Stimulated activated CD8-positive, alpha-beta memory T cell treated with anti-CD3 and anti-CD28 coated beads, Interleukin-15, amount 100 ng/mL, for 24 hours (primary cell): ENCODE data around the gene SNRPA1.

ENCODE experiments used
- DNase-seq: peaks from one replicate; pipeline ENCODE4 v3.0.0-alpha.2; 2020; ENCODE audit warnings: low read depth

Gene SNRPA1

DNA sequence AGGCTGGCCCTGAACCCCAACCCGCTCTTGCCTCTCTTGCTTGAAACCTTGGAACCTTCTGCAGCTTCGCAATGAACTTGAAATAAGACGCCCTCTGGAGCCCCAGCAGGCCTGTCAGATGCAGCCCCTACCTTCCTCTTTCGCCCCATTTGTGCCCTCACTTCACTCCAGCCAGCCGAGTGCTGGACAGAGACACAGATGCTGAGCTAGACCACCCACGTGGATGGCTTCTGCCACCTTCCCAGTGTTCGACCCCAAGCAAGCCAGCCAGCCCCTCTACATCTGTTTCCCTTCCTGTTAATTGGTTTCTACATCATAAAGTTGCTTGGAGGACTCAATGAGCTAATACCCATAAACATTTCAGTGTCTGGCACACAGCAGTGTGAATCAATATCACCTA, 23.8 kb upstream of the SNRPA1 start:
- no peak for DNase-seq

GRCh38 chr15:101318147-101318819, 23.2 kb upstream of the SNRPA1 start:
- DNase-seq, result no peak

DNA sequence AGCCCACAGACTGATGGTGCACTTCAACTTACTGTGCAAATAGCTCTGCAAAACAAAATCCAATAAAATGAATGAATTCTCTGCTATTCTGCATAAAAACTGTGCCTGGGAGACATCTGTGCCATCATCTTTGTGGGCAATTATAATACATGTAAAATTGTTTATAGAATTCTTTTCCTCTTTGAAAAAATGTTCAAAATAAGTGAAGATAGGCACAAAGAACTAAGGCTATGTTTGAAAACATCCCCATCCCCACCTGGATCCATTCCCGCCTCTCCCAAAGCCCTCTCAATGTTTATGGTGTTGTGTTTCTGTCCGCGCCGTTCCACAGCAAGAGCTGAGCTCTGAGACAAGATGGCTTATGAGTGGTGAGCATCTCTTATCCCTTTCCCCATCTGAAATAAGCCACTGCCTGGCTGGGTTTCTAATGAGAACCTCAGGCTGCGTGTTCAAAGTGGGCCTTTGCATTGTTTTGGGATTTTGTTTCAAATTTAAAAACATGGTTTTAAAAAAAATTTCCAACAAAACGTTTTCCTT, 22.4 kb upstream of the SNRPA1 start:
- no peak for DNase-seq

GRCh38 chr15:101316529-101316928, 21.5 kb upstream of the SNRPA1 start:
- no peak for DNase-seq

GRCh38 chr15:101315736-101316135, 20.7 kb upstream of the SNRPA1 start:
- no peak for DNase-seq

GRCh38 chr15:101314336-101315125, 19.5 kb upstream of the SNRPA1 start:
- DNase-seq, result no peak

- no peak for DNase-seq
Observed at GRCh38 chr15:101313041-101313761, 18.2 kb upstream of the SNRPA1 start.

DNA sequence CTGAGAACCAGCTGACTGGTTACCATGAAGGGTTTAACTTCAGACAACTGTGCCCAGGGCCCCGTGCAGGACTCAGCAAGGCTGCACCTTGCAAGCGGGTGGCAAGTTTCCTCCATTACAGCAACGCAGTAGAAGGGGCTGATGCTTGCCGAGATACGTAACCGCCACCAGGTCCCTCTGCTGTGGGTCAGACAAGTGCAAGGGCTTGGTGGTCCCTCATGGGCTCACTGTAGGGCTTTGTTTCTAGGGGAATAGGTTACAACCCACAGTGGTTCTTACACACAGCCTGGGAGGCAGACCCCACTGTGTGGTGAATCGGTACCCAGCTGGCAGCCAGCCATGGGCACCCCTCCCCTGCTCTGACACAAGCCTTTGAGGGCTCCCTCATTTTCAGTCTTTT, 15.5 kb upstream of the SNRPA1 start:
- DNase-seq, result no peak

DNA sequence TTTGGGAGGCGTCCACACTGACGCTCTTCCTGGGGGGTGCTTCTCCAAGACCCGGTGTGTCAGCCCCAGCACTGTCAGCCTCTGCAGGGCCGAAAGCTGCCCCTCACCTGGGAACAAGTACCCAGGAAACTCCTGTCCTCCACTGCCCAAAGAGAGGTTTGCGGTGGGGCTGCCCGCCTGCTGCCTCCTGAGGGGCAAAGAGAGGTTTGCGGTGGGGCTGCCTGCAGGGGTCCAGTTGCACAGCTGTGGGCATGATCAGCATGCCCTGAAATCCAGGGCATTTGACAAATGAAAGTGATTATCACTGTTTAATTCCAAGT, 15.1 kb upstream of the SNRPA1 start:
- DNase-seq, result no peak

- DNase-seq, result no peak
Observed at GRCh38 chr15:101309436-101310160, 14.6 kb upstream of the SNRPA1 start.

DNA sequence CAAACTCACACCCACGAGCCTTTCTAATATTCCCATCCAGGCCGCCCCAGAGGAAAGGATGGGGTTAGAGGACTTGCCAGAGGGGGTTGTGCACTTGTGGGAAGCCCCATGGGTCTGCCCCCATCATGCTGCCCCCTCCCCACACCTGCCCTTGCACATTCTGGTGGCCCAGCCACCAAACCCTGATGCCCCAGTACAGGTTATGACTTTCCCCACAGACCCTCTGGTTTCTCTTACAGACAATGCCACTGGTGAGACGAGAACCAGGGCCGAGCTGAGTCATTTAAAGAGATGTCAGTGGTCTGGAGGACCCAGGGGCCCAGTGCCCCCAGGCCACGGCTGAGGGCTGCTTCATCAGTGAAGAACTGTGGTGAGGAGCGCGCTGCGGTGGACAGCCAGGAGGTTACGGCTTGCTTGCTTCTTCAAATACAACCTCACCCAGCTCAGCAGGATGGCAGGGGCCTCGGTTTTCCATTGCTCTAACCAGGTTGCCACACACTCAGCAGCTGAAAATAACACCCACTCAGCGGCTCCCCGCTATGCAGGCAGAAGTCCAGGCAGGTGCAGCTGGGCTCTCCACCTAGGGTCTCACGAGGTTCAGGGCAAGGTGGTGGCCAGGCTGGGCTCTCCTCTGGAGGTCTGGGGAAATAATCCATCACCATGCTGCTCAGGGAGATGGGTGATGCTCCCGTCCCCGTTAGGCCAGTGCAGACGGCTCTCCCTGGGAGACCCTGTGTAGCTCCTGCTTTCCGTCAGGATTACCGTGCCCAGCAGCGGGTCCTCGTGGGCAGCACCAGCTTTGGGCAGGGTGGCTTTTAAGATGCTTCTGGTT, 13.8 kb upstream of the SNRPA1 start:
- no peak for DNase-seq

- DNase-seq, result no peak
Observed at GRCh38 chr15:101307897-101308603, 13.0 kb upstream of the SNRPA1 start.

GRCh38 chr15:101307048-101307896, 12.2 kb upstream of the SNRPA1 start:
- no peak for DNase-seq

DNA sequence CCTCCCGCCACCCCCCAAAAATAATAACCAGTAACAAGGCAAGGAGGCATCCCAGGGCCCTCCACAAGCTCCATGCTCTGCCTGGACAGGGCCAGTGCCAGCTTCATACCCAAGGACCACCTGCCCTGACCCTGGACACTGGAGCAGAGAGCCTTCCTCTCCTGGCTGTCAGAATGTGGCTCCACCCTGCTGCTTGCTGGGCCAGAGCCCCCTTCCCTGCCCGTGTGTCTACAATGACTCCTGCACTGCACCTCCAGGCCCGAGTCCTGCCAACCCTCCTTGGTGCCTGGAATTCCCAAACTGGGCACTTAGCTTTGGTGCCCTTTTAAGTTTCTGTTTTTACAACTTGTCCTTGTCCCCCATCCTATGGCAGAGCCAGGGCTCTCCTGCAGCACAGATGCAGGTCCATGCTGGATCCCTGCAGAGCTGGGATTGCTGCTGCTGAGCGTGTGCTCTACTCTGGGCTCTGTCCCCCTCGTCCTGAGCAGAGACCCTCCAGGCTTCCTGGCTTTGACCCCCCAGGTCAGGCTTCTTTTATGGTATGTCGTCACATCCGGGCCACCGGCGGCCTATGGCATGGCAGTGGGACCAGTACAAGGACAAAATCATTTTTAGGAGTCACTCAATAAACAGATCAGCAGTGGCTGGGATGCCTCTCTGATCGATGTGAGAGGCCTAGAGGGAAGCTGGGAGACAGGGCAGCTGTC, 11.4 kb upstream of the SNRPA1 start:
- DNase-seq, result no peak

DNA sequence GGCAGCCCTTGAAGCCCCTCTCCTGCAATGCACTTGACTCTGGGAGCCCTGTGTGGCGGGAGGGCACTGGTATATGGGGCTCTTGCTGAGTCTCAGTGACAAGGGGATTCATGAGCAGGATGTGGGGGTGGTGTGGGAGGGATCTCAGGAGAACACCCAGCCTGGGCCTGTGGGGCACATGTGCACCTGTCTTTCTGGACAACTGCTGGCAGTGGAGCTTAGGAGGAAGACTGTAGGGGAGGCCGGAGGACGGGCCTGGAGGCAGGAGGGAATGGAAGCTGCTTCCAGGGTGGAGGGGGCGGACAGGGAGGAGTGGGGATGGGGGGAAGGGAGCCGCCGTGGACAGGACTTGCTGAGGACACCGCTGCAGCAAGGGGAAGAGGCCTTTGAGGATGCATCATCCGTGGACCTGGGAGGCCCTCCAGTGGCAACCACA, 10.8 kb upstream of the SNRPA1 start:
- no peak for DNase-seq

- no peak for DNase-seq
Observed at GRCh38 chr15:101303408-101303807, 8.4 kb upstream of the SNRPA1 start.

DNA sequence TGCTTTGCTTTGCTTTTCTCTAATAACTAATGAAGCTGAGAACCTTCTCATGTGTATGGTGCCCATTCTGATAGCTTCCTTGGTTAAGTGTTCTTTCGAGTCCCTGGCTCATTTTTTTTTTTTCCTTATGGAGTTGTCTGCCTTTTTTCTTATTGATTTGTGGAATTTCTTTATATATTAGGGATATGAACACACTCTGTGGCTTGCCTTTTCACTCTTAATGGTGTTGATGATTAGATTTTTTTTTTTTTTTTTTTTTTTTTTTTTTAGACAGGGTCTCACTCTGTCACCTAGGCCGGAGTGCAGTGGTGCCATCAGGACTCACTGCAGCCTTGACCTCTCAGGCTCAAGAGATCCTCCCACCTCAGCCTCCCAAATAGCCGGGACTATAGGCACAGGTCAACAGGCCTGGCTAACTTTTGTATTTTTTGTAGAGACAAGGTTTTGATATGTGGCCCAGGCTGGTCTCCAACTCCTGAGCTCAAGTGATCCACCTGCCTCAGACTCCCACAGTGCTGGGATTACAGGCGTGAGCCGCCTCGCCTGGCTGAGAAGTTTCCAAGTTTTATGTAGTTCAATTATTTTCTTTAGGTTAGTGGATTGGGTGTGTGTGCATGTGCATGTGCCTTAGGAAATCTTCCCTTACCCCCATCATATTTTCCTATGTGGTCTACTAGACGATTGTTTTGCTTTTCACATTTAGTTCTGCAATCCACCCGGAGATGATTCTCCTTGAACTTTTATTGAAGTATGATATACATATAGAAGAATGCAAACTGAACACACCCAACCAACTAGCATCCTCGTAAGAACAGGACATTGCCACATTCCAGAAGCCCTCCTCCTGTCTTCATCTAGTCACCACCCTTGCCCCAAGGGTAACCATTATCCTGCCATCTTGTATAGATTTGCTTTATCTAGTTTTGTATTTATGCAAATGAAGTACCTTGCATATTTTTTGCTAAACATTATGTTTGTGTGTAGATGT, 1.7 kb upstream of the SNRPA1 start:
- DNase-seq, result no peak
